ENCODE results near the gene PTPRD. TPM values are rescaled to one million over a fixed set of nuclear protein-coding genes. Genes with fewer than 3 reads are reported as not detected.

The PTPRD gene
- total RNA-seq, 1 experiment from 2014 or later, result 1.8 TPM

- Mint-ChIP-seq H3K27me3 (ENCODE audit: unreplicated experiment) (no peaks in the 10 kb centered on the region), H3K27ac (ENCODE audit: unreplicated experiment) (no peak overlapping the region), H3K4me1 (ENCODE audit: low read depth, unreplicated experiment) (no peaks in the 10 kb centered on the region), H3K4me3 (ENCODE audit: low read depth, unreplicated experiment) (no peak overlapping the region), H3K9me3 (ENCODE audit: low read depth, unreplicated experiment) (no peaks in the 10 kb centered on the region), H3K36me3 (ENCODE audit: insufficient read depth, unreplicated experiment) (no peaks in the 10 kb centered on the region)
- intact Hi-C loops (cut with micrococcal nuclease; ENCODE audit: unreplicated experiment), result no loop called here
- BruUV-seq (replicated peaks), result no TSS peak
- no peak for TF ChIP-seq CTCF (IDR thresholded peaks at IDR 0.05; ENCODE audit: unreplicated experiment)
- DNase-seq, result no peak
- CTCF ChIA-PET, result no interaction called here
Observed at GRCh38 chr9:8901146-8901545, 1711.7 kb downstream of the PTPRD start.

- H3K27ac Mint-ChIP-seq (ENCODE audit: unreplicated experiment), result no peak overlapping the region
- CTCF ChIA-PET, result no interaction called here
- TF ChIP-seq CTCF (IDR thresholded peaks at IDR 0.05; ENCODE audit: unreplicated experiment), result no peak
- no peak overlapping the region for H3K4me3 Mint-ChIP-seq (ENCODE audit: low read depth, unreplicated experiment)
- H3K4me1 Mint-ChIP-seq (ENCODE audit: low read depth, unreplicated experiment), result no peaks in the 10 kb centered on the region
- no peaks in the 10 kb centered on the region for H3K27me3 Mint-ChIP-seq (ENCODE audit: unreplicated experiment)
- no peaks in the 10 kb centered on the region for H3K36me3 Mint-ChIP-seq (ENCODE audit: insufficient read depth, unreplicated experiment)
- no peak for DNase-seq
- H3K9me3 Mint-ChIP-seq (ENCODE audit: low read depth, unreplicated experiment), result no peaks in the 10 kb centered on the region
- intact Hi-C loops (cut with micrococcal nuclease; ENCODE audit: unreplicated experiment), result loop anchor here (10.0 kb wide), 2 partner anchors 1055 to 1325 kb away; no protein-coding TSS in a partner anchor
- BruUV-seq (replicated peaks), result no TSS peak
Observed at GRCh38 chr9:8899511-8899910, 1713.3 kb downstream of the PTPRD start.

GRCh38 chr9:8895861-8896224 is 1717.0 kb downstream of the PTPRD start:
- H3K4me1 Mint-ChIP-seq (ENCODE audit: low read depth, unreplicated experiment), result no peaks in the 10 kb centered on the region
- H3K4me3 Mint-ChIP-seq (ENCODE audit: low read depth, unreplicated experiment), result no peak overlapping the region
- no peaks in the 10 kb centered on the region for H3K36me3 Mint-ChIP-seq (ENCODE audit: insufficient read depth, unreplicated experiment)
- TF ChIP-seq CTCF (IDR thresholded peaks at IDR 0.05; ENCODE audit: unreplicated experiment), result no peak
- intact Hi-C loops (cut with micrococcal nuclease; ENCODE audit: unreplicated experiment), result loop anchor here (10.0 kb wide), 2 partner anchors 1051 to 1321 kb away; no protein-coding TSS in a partner anchor
- BruUV-seq (replicated peaks), result no TSS peak
- no peaks in the 10 kb centered on the region for H3K9me3 Mint-ChIP-seq (ENCODE audit: low read depth, unreplicated experiment)
- DNase-seq, result peak; percentile 3
- H3K27ac Mint-ChIP-seq (ENCODE audit: unreplicated experiment), result no peak overlapping the region
- no peaks in the 10 kb centered on the region for H3K27me3 Mint-ChIP-seq (ENCODE audit: unreplicated experiment)
- CTCF ChIA-PET, result no interaction called here

DNA sequence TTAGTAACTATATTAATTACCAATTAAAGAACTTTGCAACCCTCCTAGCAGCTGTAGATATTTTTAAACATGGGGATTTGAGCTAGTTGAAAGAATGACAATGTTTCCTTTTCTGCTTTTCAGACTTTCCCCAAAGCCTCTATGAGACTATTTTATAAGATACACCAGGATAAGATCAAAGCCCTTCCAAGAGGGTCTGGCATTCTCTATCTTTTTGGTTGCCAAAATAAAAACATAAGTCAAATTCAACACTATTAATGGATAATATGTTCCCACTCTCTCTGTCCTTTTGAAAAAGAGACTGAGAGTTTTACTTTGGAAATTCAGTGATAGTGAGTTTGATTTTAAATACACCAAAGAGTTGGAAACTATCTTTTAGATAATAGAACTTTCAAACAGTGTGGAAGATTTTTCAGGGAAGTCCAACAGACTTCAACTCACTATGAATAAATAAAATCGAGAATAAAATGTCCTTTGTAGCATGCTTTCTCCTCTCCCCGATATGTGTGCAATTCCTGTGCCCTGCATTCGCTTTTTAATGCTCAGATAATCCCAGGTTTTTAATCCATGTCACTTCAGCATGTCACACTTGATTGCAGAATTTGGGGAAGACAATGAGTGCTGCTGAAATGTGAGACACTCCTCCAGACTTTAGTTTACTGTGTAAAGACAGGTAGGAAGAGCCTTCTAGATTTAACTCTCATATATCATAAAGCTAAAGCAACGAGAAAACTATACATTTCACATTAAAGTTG is 1717.5 kb downstream of the PTPRD start:
- H3K4me3 Mint-ChIP-seq (ENCODE audit: low read depth, unreplicated experiment), result no peak overlapping the region
- no peak for TF ChIP-seq CTCF (IDR thresholded peaks at IDR 0.05; ENCODE audit: unreplicated experiment)
- H3K27ac Mint-ChIP-seq (ENCODE audit: unreplicated experiment), result no peak overlapping the region
- no peaks in the 10 kb centered on the region for H3K36me3 Mint-ChIP-seq (ENCODE audit: insufficient read depth, unreplicated experiment)
- H3K9me3 Mint-ChIP-seq (ENCODE audit: low read depth, unreplicated experiment), result no peaks in the 10 kb centered on the region
- no peaks in the 10 kb centered on the region for H3K4me1 Mint-ChIP-seq (ENCODE audit: low read depth, unreplicated experiment)
- no peaks in the 10 kb centered on the region for H3K27me3 Mint-ChIP-seq (ENCODE audit: unreplicated experiment)
- intact Hi-C loops (cut with micrococcal nuclease; ENCODE audit: unreplicated experiment), result loop anchor here (10.0 kb wide), 2 partner anchors 1050 to 1320 kb away; no protein-coding TSS in a partner anchor
- no TSS peak for BruUV-seq (replicated peaks)
- DNase-seq, result no peak
- CTCF ChIA-PET, result no interaction called here

All from Calu3 (cell line).